Esophagus muscularis mucosa (tissue), 4 donors: Measurements from ENCODE around the gene SRSF9. TPM values are rescaled to one million over a fixed set of nuclear protein-coding genes. Genes with fewer than 3 reads are reported as not detected.
"Not testable (repeated sequence)": the region's sequence is repeated elsewhere in the genome, so short reads cannot be mapped to it uniquely, and the experiment has no call there.

Experiments
- DNase-seq: peaks from one replicate; pipeline ENCODE4 v3.0.0-alpha.2; 2017; ENCODE audit errors: extremely low spot score
- H3K27ac ChIP-seq, 4 donors: fragments of 200-600 bp; sonication (generic); replicated peaks in 1 of 4; 1 replicate in 3 of 4; 2 replicates in 1 of 4; pipeline ENCODE4 v1.5.1; 2016 to 2019; ENCODE audit warnings: mild to moderate bottlenecking in 1 of 4
- H3K27me3 ChIP-seq, 4 donors: fragments of 200-600 bp; sonication (generic); one replicate each; pipeline versions ENCODE4 v1.5.1 to v1.6.0; 2016 to 2019
- H3K36me3 ChIP-seq, 4 donors: fragments of 200-600 bp; sonication (generic); one replicate each; pipeline ENCODE4 v1.5.1; 2016 to 2019
- H3K4me1 ChIP-seq, 4 donors: fragments of 200-600 bp; sonication (generic); one replicate each; pipeline ENCODE4 v1.5.1; 2016 to 2019
- H3K4me3 ChIP-seq, 4 donors: fragments of 200-600 bp; sonication (generic); 1 replicate in 2 of 4; 2 replicates in 2 of 4; pipeline ENCODE4 v1.5.1; 2016 to 2019; ENCODE audit warnings: mild to moderate bottlenecking in 4 of 4, moderate library complexity in 1 of 4
- H3K9me3 ChIP-seq, 4 donors: fragments of 200-600 bp; sonication (generic); 1 replicate in 3 of 4; 2 replicates in 1 of 4; pipeline ENCODE4 v1.5.1; 2016 to 2019
- CTCF ChIP-seq, 3 experiments: fragments of 200-600 bp in 2 of 3; fragments of 450-650 bp in 1 of 3; sonication (generic) in 2 of 3; IDR thresholded peaks; one replicate each; pipeline ENCODE4 v1.5.1; 2017 to 2019; ENCODE audit warnings: antibody characterized with exemption in 3 of 3, mild to moderate bottlenecking in 2 of 3, moderate library complexity in 1 of 3
- EP300 ChIP-seq: sonication (generic); formaldehyde crosslinking; IDR thresholded peaks from one replicate; pipeline ENCODE4 v1.6.1; 2017; ENCODE audit warnings: antibody characterized with exemption
- POLR2A ChIP-seq: fragments of 450-650 bp; IDR thresholded peaks from one replicate; pipeline ENCODE4 v1.6.1; 2017; ENCODE audit warnings: antibody characterized with exemption, moderate library complexity, mild to moderate bottlenecking, low read depth
- POLR2AphosphoS5 ChIP-seq, 2 donors: sonication (generic); formaldehyde crosslinking; IDR thresholded peaks; one replicate each; pipeline ENCODE4 v1.6.1; 2017; ENCODE audit warnings: antibody characterized with exemption in 2 of 2
- WGBS: methylation state at CpG from one replicate; pipeline ENCODE4 v1.1.5; 2018; 5-methylcytosine and 5-hydroxymethylcytosine counted together
- intact Hi-C: fragments of 100-400 bp; cut with DNase I; formaldehyde crosslinking; loops from one replicate; pipeline ENCODE4 v1.15.1; 2023
- total RNA-seq, 4 donors: library from RNA; depleted of rRNA; stranded (reverse); fragments of >200 nt; gene quantifications; one replicate each; pipeline versions ENCODE4 v1.1.0 to v1.2.1, GENCODE V29; 2016

Gene SRSF9
- 10 to 100 TPM; 52.7 to 60.2 (median 54.7) TPM for total RNA-seq

GRCh38 chr12:120469450-120470149, at the start of gene SRSF9:
SRSF9 (minus strand) TSS chr12:120469748; CDS start chr12:120469609, 139 bp downstream.
- Histone ChIP-seq H3K4me1 (peaks cover 27 to 51% (median 44%) of the 10 kb centered on the region in 4 donors), H3K27ac (peak within 1 kb of the TSS; percentile 94 to 97 (median 96)), H3K36me3 (peaks cover 0 to 31% (median 19%) of the 10 kb centered on the region in 4 donors), H3K4me3 (peak within 1 kb of the TSS; percentile 90 to 97 (median 92)), H3K9me3 (no peaks in the 10 kb centered on the region), H3K27me3 (no peaks in the 10 kb centered on the region)
- WGBS: 0% methylated on average over 1 of the region's 88 CpGs
- DNase-seq: peak; percentile 97
- intact Hi-C loops: no loop called here
- TF ChIP-seq EP300 (no peak), POLR2AphosphoS5 (IDR thresholded peaks at IDR 0.05) (peak; percentile 87 to 98), CTCF (IDR thresholded peaks at IDR 0.05) (peak; percentile 85 to 93 (median 93)), POLR2A (peak; percentile 33)

GRCh38 chr12:120519324-120519723, 49.8 kb upstream of the SRSF9 start:
- H3K27ac ChIP-seq, intact Hi-C loops, H3K9me3 ChIP-seq, H3K4me1 ChIP-seq, DNase-seq, H3K4me3 ChIP-seq, H3K27me3 ChIP-seq: not testable (repeated sequence)
- H3K36me3 ChIP-seq: peaks cover 21 to 73% (median 49%) of the 10 kb centered on the region in 4 donors
- WGBS: 97% methylated on average over 8 of the region's 8 CpGs

GRCh38 chr12:120515496-120515895, 45.9 kb upstream of the SRSF9 start:
- no peak overlapping the region for H3K27ac ChIP-seq
- H3K36me3 ChIP-seq: peaks cover 34 to 81% (median 73%) of the 10 kb centered on the region in 4 donors
- no peaks in the 10 kb centered on the region for H3K4me1 ChIP-seq
- H3K4me3 ChIP-seq: no peak overlapping the region
- no peak for TF ChIP-seq EP300
- no peak for TF ChIP-seq POLR2A
- TF ChIP-seq POLR2AphosphoS5 (IDR thresholded peaks at IDR 0.05): no peak
- no peak for TF ChIP-seq CTCF (IDR thresholded peaks at IDR 0.05)
- DNase-seq: no peak
- no peaks in the 10 kb centered on the region for H3K9me3 ChIP-seq
- no peaks in the 10 kb centered on the region for H3K27me3 ChIP-seq
- WGBS: 88% methylated on average over 2 of the region's 2 CpGs
- intact Hi-C loops: no loop called here

GRCh38 chr12:120514002-120514401, 44.5 kb upstream of the SRSF9 start:
- TF ChIP-seq POLR2A (no peak), EP300 (no peak), CTCF (IDR thresholded peaks at IDR 0.05) (no peak), POLR2AphosphoS5 (IDR thresholded peaks at IDR 0.05) (no peak)
- H3K27ac ChIP-seq: no peak overlapping the region
- no peak overlapping the region for H3K4me3 ChIP-seq
- H3K9me3 ChIP-seq: no peaks in the 10 kb centered on the region
- H3K36me3 ChIP-seq: peaks cover 44 to 85% (median 83%) of the 10 kb centered on the region in 4 donors
- 77% methylated on average over 7 of the region's 7 CpGs for WGBS
- no peaks in the 10 kb centered on the region for H3K27me3 ChIP-seq
- no peak for DNase-seq
- no peaks in the 10 kb centered on the region for H3K4me1 ChIP-seq
- intact Hi-C loops: no loop called here

GRCh38 chr12:120508537-120508936, 39.0 kb upstream of the SRSF9 start:
- no peak for DNase-seq
- no peaks in the 10 kb centered on the region for H3K27me3 ChIP-seq
- H3K36me3 ChIP-seq: peaks cover 31 to 91% (median 82%) of the 10 kb centered on the region in 4 donors
- TF ChIP-seq EP300 (no peak), POLR2AphosphoS5 (IDR thresholded peaks at IDR 0.05) (no peak), POLR2A (no peak), CTCF (IDR thresholded peaks at IDR 0.05) (no peak)
- H3K27ac ChIP-seq: no peak overlapping the region
- no peaks in the 10 kb centered on the region for H3K4me1 ChIP-seq
- intact Hi-C loops: no loop called here
- no peak overlapping the region for H3K4me3 ChIP-seq
- no peaks in the 10 kb centered on the region for H3K9me3 ChIP-seq
- 98% methylated on average over 8 of the region's 8 CpGs for WGBS
